Measurements from ENCODE around the gene PTPRT.

Gene PTPRT

GRCh38 chr20:42083280-42083679, 1106.4 kb downstream of the PTPRT start:
- no peak for DNase-seq

DNA sequence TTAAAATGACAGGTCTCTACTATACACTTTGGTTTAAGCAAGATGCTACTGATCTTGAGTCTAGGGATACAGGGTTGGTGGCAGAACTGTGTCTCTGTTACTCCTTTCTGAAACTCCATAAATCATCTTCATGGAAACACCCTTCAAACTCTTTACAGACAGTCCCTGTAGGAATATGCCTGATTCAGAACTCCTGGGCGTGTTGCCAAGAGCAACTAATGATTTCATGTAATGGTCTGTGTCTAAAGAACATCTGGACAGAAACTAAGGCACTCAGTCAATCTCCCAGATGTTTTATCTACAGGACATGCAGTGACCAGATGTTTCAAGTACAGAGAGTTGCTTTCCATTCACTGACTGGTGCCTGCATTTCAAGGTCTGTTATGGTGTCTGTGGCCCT, 1107.1 kb downstream of the PTPRT start:
- no peak for DNase-seq

GRCh38 chr20:42080956-42081355, 1108.8 kb downstream of the PTPRT start:
- no peak for DNase-seq

- DNase-seq, result no peak
These were observed 1114.8 kb downstream of the PTPRT start for GRCh38 chr20:42074944-42075343.

DNA sequence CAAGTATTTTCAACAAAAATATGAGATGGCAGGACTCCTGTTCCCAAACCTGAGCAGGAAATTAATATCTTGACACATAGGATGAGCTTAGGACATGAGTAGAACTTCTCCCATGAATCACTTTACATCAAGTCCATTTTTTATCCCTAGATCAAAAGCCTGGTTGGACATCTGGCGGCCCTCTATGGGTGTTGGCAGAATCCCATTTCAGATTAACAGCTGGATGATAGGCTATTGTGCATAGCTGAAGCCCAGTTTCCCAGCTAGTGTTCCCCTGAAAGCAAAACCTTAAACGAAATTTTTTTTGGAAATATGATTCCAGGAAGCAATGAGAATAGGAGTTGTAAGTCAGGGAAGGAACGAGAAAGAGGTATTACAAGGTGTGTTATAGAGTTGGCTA, 1122.1 kb downstream of the PTPRT start:
- no peak for DNase-seq

GRCh38 chr20:42067174-42067573, 1122.5 kb downstream of the PTPRT start:
- no peak for DNase-seq

GRCh38 chr20:42063141-42063540, 1126.6 kb downstream of the PTPRT start:
- no peak for DNase-seq

DNA sequence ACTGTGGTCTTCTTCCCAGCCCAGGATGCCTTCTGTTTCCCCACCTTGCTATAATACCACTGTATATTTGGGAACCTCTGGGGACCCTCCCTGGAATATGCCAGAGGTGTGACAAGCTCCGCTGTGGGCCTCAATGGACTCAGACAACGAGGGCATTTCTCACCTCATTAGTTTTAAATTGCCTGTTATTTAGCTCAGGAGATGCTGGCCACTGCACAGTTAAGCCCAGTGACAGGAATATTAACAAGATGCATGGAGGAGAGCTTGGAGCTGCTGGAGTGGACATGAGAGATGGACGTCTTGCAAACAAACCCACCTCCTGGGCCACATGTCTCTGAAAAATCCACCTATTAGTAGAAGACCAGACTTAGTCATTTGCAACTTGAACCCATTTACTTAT, 1136.4 kb downstream of the PTPRT start:
- no peak for DNase-seq

DNA sequence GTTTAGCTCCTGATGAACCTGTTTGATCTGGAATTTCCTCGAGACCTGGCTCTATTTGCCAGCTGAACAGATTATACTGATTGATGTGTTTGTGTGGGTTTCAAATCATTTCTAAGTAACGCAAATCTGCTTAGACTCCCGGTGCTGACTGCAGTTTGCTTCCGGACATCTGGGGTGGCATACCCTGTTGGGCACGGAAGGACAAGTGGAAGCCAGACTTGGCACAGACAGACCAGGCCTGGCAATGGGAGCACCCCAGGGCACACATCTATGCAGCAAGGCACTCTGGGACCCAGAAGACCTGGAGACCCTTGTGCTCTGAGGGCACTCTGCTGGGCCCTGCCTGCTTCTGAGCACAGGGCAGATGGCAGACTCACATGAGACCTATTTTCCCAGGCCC, 1137.8 kb downstream of the PTPRT start:
- DNase-seq, result no peak

DNA sequence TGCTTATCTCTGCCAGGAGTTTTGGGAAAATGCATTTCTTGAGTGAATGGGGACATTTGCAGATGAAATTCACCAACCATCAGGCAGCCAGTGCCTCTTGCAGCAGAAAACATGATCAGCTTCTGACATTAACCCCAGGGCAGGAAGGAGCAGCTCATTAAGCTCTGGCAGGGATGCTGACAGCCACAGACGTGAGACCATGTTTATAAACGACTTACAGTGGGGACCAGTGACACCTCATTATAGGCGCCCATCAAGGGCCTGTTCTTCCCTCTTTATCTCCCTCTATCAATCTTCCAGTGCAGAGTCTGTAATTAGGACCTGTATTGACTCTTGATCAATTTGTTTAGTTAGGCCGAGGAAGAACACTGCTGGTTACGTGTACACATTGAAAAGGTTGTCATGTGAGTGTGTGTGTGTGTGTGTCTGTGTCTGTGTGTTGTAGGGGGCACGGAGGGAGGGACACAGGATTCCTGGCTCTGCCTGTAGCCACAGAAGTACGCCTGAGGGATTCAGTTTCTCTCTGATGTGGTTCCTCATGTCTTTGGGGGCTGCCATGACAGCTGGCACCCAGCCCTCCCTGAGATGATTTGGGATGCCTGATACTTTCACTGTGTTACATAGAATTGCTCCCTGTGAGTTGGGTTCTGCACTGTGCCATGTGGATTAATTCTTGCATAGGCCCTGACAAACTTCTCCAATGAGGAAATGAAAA, 1143.2 kb downstream of the PTPRT start:
- DNase-seq, result no peak

DNA sequence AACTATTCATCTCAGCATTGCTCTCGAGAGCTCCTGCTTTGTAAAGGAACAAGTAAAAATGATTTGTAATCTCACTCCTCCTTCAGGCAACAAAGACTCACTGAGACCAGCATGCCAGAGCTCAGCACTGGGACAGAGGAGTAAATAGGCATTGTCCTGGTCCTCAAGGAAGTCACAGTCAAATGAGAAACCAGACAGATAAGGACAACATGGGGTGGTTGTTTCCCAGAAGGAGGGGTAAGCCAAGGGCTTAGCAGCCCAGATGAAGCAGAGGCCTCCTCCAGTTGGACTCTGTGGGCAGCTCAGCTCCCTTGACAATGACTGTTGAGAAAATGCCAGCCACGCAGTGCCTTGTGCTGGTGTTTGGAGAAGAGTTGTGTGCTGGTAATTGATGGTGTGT, 1145.8 kb downstream of the PTPRT start:
- no peak for DNase-seq

GRCh38 chr20:42041000-42041565, 1148.6 kb downstream of the PTPRT start:
- DNase-seq, result no peak

DNA sequence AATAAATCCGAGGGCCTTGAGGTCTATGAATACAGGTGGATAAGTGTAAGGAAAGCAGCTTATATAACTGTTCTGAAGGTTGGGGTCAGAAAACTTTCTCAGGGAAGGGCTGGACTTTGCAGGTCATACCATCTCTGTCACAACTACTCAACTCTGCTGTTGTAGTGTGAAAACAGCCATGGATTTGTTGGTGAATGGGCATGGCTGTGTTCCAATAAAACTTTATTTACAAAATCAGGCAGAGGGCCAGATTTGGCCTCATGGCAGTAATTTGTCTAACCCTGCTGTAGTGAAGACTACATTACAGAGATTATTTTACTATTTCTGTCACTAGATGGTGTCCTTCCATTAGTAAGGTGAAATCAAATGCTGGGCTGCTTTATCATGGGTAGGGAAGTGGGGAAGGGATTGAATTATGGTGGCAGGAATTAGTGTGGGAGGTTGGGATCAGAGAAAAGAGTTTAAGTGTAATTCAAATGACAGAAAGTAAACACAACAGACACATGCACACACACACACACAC, 1161.9 kb downstream of the PTPRT start:
- no peak for DNase-seq

GRCh38 chr20:42026599-42026998, 1163.1 kb downstream of the PTPRT start:
- DNase-seq, result no peak

GRCh38 chr20:42024653-42025052, 1165.1 kb downstream of the PTPRT start:
- DNase-seq, result peak; percentile 4

All from activated CD4-positive, alpha-beta T cell treated with anti-CD3 and anti-CD28 coated beads for 48 hours (primary cell).